ENCODE results near the gene S100P.
"Not testable (repeated sequence)": the region's sequence is repeated elsewhere in the genome, so short reads cannot be mapped to it uniquely, and the experiment has no call there.

The S100P gene

DNA sequence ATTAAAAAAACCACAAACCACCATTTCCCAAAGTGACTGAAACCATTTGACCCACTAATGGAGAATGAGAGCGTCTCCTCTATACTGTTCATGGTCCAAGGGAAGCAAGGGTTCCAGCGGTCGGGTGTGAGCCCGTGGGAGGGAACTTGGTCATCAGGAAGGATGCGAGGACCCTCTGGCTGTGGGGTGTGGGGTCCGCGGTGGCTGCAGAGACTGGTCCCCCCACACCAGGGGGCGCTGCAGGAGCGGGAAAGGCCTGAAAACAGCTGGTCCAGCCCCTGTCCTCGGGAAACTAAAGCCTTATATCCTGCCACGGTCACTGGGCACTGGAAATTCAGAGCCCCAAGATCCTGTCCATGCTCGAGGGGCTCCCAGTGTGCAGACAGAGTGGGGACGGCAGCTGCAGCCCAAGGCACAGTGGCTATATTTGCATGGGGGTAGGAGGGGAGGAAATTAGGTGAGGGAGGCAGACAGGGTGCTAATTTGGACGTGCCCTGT, 26.6 kb downstream of the S100P start:
- DNase-seq = peak in 53 of 56 donors; percentile 25 to 94 (median 74)

DNA sequence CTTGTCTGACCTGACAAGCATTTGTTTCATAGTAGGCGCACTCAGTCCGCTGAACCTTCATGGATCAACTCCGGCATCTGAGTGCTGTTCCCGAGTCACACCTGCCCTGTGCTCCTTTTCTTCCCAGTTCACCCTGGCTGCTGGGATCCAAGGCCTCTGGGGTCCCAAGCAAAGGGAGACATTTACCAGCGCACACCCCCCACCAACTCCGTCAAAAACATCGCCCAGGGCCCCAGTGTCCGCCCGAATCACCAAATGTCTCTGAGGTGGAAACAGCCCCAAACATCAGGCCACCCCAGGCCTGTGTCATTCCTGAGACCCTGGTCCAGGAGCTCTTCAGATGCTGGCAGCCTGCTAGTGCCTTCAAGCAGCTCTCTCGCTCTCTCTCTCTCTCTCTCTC, 27.4 kb downstream of the S100P start:
- DNase-seq = no peak

DNA sequence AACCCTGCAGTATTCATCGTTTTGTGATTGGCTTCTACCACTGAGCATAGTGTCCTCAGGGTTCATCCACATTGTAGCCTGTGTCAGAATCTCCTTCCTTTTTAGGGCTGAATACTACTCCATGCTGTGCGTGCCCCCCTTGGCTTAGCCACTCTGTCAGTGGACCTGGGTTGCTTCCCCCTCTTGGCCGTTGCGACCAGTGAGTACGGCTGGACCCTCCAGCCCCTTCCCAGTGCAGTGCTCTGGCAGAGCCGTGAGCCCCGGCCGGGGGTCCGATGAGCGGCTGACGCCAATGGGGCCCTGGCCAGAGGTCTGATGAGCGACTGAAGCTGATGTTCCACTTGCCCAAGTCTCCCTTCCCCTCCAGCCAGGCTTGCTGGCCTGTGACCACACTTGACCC, 29.2 kb downstream of the S100P start:
- no peak for DNase-seq

DNA sequence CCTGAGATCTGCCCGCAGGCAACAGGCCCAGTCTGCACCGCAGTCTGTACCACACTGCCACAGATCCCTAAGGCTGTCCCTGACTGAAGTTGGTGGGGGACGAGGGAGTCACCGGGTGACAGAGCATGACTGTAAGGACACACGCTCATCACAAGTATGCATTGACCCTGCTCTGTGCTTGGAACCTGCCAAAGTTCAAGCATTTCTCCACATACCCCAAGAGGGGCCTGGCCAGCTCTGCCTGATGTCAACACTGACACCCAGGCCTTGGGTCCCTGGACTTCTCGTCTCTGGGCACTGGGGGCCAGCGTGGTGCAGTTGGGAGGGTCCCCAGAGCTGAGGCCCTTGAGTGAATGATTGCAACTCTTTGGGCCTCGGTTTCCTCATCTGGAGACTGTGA, 30.2 kb downstream of the S100P start:
- DNase-seq = no peak

DNA sequence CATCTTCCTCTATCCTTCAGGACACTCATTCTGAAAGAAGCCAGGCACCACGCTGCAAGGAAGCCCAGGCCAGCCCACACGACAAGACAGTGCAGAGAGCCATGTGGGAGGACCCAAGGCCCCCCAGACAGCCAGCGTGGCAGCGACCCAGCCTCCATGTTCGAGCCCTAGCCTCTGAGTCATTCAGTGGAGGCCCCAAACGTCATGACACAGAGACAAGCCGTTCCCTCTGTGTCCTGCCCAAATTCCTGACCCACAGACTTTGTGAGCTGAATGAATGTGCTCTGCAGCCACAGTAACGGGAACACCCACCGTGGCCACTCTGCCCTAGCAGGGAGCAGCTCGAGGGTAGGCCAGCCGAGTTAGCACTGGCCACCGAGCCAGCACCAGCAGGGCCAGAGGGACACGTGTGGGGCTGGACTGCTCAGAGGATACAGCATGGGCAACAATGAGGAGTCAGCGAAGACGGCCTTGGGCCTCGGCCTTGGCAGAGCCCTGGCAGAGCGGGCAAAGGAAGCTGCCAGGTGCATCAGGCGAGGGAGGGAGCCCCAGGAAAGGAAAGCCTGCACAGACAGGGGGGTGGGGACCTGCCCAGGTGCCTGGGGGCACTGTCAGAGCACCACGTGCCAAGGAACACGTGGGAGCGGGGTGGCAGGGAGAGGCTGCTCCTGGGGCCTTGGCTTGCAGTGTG, 30.9 kb downstream of the S100P start:
- peak in 4 of 56 donors; percentile 21 to 35 (median 30) for DNase-seq

DNA sequence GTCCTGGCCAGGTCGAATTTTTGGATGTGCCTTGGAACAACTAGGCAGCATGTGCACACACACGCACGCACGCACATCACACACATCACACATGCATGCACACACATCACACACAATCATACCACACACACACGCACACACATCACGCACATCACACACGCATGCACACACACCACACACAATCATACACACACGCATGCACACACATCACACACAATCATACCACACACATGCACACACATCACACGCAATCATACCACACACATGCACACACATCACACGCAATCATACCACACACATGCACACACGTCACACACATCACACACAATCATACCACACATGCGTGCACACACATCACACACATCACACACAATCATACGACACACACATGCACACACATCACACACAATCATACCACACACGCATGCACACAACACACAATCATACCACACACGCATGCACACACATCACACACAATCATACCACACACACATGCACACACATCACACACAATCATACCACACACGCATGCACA, 31.8 kb downstream of the S100P start:
- not testable (repeated sequence) for DNase-seq

DNA sequence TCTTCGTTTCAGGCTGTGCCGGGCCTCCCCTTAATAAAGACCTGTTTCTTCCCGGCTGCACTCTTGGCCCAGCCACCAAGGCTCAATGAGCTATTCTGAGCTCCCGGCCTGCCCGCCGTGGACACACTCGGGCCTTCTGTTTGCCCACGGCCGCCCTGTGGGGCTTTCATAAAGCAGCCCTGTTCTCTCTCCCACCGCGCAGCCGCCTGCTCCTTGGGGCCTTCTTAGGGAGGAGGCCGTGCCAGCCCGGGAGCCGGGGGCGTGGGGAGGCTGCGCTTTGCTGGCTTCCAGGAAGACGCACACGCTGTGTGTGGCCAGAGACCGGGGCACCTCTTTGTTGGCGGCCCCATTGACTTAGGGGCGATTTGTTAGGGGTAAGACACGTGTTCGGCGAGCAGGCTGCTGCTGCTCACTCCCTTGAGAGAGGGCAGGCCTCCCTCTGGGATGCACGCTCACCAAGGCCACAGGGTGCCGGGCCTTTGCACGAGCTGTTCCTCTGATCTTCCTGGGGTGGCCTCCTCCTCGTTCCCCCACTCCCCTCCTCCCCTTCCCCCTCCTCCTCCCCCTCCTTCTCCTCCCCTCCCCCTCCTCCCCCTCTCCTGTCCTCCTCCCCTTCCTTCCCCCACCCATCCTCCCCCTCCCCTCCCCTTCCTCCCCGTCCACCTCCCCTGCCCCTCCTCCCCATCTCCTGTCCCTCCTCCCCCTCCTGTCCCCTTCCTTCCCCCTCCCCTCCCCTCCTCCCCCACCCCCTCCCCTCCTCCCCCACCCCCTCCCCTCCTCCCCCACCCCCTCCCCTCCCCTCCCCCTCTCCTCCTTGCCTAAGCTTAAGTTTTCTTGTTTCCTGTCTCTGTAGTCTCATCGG, 33.6 kb downstream of the S100P start:
- DNase-seq = peak in 55 of 56 donors; percentile 53 to 96 (median 86)

DNA sequence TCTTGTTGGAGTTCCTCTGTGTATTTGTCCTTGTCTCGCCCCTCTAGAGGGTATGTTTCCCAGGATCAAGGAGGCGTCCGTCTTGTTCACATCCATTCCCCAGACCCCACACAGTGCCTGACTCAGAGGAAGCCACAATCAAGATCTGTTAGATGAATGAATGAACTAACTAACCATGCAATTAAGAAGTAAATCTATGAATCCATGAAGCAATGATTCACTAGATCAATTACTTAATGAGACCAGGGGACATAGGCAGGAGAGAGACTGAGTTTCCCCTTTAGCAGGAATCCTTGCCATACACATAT, 34.2 kb downstream of the S100P start:
- no peak for DNase-seq

DNA sequence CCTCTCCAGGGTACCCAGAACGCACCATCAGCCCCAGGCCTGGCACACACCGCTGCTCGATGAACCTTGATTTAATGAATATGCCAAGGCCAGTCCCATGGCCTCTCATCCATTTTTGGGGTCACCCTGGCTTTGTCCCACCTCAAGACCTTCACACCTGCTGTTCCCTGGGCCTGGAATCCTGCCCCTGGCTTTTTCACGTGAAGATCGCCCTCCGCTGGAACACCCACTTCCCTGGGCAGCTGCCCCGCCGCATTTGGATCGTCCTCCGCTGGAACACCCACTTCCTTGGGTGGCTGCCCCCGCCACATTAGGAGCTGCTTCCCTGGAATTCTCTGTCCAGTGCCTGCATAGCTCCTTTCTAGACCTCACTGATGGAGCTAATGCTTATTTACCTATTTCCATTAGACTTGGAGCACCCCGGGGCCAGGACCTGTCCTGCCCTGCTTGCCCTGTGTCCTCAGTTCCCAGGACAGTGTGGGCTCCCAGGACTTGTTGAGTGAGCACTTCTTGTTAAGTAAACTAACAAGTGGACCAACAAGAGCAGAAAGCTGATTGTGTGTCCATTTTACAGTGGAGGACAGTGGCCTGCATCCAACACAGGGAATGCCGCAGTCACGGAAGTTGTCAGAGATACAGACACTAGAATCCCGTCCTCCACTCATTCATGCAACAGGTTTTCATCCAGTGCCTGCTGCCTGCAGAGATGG, 34.8 kb downstream of the S100P start:
- no peak for DNase-seq

DNA sequence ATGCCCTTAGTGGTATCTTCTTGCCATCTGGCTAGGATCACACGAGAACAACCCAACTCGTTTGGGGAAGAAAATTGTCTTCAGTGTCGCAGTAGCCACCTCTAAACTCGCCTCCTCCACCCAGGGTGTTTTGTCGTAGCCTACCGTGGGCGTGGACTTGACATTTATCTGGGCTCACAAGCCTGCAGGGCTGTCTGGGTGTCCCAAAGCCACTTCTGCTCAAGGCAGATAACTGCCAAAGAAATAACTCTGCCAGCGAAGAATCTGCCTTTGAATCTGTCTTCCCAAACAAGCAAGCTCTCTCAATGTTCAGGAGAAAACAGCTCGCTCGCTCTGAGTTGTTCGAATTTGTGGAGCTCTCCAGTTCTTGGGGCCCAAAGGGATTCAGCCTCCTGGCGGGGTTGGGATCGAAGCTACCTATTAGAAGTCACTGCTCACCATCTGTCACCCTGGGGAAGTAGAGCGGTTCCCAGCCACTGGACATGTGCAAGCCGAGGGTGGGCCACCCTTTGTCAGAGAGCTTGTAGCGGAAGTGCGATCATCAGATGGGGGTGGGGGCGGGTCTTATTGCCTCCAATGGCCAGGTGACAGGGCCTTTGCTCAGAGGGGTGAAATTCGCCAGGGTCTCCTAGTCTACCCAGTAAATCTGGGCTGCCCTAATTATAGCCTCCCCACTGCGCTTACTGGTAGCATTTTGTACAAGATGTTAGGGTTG, 37.1 kb downstream of the S100P start:
- DNase-seq = no peak

DNA sequence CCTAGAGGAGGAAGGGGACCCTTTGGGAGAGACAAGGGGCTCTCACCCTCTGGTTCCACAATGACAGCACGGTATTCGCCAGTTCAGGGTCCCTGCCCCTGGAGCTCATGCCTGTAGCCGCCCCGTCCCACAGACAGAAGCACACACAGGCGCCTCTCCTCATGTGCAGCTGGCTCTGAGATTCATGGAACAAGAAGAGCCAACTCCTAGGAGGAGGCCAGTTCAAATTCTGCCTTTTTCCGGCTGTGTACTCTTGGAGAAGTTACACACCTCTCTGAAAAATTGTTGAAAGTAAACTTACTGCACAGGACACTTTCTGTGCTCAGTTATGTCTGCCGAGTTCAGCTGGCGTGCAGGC, 37.6 kb downstream of the S100P start:
- no peak for DNase-seq

DNA sequence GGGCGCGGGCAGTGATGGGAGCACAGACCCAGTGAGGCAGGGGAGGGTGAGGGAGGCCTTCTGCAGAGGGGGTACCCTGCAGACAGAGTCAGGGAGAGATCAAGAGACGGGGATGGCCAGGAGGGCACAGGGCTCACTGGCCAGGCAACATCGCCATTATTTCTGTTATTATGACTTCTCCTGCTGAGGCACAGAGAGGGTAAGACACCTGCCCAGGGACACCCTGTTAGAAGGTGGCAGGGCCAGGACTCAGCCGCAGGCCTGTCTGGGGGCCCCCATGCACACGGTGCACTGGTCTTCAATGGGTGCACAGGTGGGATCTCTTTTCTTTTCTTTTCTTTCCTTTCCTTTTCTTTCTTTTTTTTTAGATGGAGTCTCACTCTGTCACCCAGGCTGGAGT, 38.1 kb downstream of the S100P start:
- DNase-seq = no peak

DNA sequence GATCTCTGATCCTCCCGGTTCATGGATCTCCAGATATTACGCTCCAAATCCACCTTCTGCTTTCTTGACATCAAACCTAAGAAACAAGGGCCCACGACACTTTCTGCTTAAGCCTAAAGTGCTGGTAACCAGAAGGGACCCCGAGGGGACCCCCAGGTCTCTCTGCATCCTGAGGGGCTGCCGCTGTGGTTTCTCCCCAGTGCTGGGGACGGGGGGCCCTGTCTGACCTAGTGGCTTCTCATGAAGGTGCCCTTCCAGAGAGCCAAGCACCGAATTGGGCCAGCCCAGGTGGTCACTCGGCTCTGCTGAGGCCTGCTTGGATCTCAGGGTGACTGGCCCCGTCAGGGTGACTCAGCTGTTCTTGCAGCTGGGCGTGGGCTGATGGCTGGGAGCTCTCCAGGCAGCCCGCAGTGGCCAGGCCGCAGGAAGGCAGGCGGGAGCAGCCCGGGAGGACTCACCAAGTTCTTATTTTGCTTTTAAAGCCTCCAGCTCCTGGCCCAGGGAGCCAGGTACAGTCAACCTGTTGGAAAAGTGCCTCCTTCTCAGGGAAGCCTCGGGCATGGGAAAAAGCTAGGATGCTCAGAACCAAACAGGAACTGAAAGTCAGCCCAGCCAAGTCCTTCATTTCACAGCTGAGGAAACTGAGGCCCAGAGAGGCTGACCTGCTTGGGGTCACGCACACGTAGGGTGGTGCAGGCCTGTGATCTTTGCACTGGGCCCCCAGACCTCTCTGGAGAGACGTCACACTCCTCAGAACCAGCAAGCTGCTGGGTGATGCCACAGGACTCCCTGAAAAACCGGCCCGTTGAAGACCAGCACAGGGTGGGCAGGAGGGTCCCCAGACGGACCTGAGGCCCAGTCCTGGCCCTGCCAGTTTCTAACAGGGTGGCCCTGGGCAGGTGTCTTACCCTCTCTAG, 39.0 kb downstream of the S100P start:
- peak in 39 of 56 donors; percentile 21 to 84 (median 53) for DNase-seq

DNA sequence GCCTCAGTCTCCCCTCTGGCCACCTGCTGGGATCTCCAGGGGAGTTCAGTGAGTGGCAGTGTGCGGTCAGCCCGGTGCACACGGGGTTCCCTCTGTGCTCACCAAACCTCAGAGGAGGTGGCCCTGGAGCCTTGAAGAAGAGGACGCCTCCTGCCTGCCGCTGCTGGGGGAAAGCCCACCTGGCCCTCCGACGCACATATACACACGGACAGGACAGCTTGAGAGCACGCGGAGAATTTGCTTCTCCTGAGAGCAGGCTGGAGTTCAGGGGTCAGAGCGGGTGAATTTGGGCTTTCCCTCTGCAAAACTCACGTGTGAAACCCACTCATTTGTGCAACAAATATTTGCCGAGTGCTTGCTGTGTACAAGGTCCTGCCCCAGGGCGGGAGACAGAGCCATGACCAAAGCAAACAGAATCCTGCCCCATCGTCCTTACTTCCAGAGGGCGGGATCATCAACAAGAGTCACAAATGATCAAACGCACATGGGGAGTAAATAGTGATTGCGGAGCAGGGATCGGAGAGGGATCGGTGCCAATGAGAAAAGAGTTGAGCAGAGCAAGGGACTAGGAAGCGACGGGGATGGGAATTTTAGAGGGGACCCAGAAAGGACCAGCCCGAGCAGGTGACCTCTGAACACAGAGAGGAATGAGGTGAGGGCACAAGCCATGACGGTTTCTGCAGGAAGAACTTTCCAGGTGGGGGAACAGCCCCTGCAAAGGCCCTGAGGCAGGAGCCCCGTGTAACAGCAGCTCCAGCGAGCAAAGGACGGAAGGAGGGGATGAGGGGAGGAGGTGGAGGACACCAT, 39.9 kb downstream of the S100P start:
- no peak for DNase-seq

DNA sequence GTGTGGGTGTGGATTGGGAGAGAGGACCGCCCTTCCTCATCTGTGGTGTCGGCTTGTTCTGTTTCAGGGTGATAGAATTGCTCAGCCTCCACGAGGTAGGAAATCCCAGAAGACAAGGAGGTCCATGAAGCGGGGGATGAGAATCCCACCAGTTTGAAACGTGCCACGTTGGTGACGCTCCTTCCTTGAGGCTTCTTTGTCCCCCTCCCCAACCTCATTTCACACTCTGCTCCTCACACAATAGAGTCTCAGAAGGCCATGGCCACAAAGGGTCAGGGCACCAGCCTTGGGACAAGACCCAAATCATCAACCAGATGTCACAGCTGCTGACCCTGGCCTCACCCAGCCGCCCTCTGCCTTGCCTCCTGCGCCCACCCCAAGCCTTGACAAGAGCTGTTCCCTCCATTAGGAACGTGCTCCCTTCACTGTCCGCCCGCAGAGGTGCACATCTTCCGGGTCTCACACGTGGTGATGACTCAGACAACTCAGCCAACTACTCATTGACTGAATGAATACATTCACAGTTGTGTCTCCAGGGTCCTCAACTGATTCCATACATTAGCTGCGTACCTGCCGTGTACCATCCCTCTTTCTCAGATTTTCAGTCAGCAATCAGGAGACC, 40.6 kb downstream of the S100P start:
- peak in 1 of 56 donors; percentile 43 for DNase-seq

DNA sequence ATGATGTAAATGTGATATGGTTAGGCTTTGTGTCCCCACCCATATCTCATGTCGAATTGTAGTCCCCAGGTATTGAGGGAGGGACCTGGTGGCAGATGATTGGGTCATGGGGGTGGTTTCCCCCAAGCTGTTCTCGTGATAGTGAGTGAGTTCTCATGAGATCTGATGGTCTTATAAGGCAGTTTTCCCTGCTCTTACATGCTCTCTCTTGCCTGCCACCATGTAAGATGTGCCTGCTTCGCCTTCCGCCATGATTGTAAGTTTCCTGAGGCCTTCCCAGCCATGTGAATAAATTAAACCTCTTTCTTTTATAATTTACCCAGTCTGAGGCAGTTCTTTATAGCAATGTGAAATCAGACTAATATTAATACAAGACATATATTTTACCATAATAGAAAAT, 46.2 kb downstream of the S100P start:
- no peak for DNase-seq

DNA sequence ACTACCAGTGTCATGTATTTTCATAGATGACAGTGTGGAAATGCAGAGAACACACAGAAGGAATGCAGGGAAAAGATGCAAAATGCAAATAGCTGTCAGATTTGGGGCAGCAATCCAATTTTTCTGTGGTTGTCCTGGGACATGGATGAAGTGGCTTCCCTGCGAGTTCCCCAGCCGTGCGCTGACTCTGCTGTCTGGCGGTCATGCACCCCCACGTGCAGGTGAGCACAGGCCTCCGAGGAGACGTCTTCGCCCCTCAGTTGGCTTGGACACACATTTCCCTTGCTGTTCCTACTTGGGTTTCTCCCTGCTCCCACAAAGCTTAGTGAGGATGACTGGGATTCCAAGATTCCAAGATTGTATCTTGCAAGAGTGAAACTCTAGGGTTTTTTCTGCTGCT, 46.7 kb downstream of the S100P start:
- DNase-seq = no peak

DNA sequence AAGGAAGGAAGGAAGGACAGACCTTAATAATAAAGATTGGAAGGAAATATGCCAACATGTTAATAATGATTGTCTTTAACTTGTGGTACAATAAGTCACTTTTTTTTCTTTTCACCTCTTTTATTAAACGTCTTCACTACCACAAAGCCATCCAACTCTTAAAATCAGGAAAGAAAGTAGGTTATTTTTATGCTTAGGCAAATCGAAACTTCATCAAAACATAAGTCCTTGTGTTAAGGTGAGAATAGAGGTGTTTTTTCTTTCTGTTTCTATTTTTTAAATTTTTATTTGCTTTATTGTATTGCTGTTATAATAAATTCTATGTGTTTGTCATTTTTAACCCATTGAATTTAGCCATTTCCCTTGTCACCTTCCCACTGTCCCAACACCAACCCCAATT, 48.8 kb downstream of the S100P start:
- no peak for DNase-seq

DNA sequence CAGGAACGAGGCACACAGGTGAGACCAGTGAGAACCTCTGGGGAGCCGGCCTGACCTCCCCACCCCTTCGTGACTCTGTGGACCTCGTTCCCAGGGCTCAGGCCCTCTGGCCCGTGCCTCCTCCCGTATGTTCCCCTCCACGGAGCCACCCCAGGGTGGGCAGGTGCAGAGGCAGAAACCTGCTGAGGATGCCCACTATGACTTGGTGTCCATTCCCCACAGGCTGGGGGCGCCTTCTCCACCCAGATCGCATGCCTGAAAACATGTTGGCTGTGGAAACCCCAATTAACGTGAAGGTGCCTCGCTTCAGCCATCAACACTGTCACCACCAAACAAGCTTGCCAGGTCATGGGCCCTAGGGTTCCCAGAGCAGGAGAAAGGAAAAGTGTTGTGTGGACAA, 49.3 kb downstream of the S100P start:
- DNase-seq = no peak
